ENCODE results near the gene EPG5.
"Not testable (repeated sequence)": the region's sequence is repeated elsewhere in the genome, so short reads cannot be mapped to it uniquely, and the experiment has no call there.

Gene EPG5

GRCh38 chr18:45830917-45831316 is 136.2 kb downstream of the EPG5 start:
- TF ChIP-seq ZFX (IDR thresholded peaks at IDR 0.05) (no peak), CTCF (conservative IDR thresholded peaks at IDR 0.05) (no peak)
- H3K27ac ChIP-seq, result no peak overlapping the region

GRCh38 chr18:45829855-45830254 is 137.3 kb downstream of the EPG5 start:
- TF ChIP-seq ZFX (IDR thresholded peaks at IDR 0.05) (no peak), CTCF (conservative IDR thresholded peaks at IDR 0.05) (no peak)
- no peak overlapping the region for H3K27ac ChIP-seq

DNA sequence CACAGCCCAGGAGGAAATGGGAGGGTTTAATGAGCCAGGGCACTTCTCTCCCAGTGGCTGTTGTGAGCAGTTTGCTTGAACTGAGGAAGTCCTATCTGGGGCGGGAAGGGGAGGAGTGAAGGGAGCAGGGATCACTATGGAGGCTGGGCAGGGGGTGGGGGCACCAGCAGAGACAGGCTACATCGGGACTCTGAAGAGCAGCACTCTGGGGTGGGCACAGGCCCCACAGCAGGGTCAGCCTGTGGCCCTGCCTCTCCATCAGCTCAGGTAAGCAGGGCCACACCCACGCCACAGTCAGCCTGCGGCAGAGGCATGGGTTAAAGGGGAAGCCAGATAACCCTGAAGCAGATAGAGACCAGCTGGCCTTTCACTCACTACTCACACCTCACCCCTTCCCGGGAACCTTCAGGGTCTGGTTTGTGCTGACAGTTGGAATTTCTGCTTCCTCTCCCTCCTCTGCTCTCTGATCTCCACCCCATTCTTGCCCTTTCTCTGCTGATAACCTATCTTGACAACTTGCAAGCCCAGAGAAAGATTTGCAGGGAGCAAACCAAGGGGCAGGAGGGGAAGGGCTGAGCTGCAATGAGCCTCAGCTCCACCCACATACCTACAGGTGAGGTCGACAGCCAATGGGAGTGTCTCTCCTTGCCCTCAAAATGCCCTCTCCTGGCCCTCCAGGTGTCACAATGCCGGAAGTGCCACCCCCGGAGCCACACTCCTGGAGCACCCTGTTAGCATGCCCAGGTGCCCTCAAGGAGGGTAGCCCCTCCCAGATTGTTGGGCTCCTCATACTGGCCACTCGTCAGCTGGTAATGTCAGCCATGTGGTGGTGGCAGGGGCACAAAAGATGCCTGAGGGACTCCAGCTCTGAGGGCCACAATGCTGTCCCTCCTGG is 138.0 kb downstream of the EPG5 start:
- no peak overlapping the region for H3K27ac ChIP-seq
- TF ChIP-seq ZFX (IDR thresholded peaks at IDR 0.05), result no peak
- no peak for TF ChIP-seq CTCF (conservative IDR thresholded peaks at IDR 0.05)

DNA sequence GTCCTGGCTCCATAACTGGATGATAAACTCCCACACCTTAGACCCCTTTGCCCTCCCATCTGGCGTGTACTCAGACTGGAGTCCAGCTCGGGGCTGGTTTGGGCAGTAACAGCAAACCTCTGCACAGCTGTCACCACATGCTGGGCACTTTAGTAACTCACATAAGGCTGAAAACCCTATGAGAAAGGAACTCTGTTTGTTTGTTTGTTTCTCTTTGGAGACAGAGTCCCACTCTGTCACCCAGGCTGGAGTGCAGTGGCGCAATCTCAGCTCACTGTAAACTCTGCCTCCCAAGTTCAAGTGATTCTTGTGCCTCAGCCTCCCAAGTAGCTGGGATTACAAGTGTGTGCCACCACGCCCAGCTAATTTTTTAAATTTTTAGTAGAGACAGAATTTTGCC is 140.4 kb downstream of the EPG5 start:
- not testable (repeated sequence) for H3K27ac ChIP-seq

DNA sequence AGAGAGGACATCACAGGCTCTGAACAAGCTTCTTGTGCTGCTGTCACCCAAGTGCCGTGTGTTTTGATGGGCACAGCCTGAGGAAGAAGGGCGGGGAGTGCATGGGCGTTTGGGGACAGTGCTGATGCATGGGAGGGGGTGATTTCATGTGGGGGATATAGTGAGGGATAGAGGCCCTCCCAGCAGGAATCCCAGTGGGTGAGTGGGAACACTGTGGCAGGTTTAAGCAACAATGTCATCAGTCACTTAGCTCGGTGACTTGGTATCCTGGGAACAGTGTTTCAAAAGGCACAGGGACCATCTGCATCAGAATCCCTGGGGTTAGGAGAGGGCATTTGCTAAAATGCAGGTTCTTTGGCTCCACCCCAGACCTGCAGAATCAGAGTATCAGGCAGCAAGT is 141.0 kb downstream of the EPG5 start:
- TF ChIP-seq CTCF (conservative IDR thresholded peaks at IDR 0.05), result no peak
- TF ChIP-seq ZFX (IDR thresholded peaks at IDR 0.05), result no peak
- no peak overlapping the region for H3K27ac ChIP-seq

DNA sequence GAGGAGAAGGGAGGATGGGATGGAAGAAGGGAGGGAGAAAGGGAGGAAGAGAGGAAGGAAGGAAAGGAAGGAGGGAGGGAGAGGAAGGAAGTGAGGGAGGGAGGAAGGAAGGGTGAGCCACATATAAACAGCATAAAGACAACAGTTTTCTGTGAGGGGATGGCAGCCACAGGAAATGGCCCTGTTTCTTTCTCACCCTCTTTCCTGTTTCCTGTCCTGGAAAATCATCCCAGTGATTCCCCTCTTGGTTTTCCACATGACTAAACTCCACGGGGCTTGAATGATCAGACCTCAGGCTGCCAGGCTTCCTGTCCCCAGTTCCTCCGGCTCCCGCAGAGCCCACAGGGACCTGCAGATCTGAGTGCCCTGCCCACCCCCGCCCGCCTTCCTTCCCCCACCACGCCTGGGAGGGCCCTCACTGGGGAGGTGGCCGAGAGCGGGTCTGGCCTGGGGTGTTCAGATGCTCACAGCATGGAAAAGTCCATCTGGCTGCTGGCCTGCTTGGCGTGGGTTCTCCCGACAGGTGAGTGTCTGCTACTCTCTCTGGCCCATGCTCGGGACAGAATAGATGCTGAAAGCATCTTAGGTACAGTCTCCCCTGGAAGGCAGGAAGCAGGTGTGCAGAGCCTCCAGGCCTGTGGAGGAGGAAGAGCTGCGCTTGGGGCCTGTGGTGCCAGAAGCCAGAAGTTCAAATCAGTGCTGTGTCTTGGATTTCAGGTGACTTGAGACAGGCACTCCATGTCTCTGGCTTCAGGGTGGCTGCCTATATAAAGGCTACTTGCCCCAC is 141.7 kb downstream of the EPG5 start, which contains the start of gene SIGLEC15:
Gene SIGLEC15, plus strand, starts transcription at position 418 of the 787 bp plus-strand sequence. Its CDS starts 54 bp downstream, at position 472.
- no peak within 1 kb of the TSS for H3K27ac ChIP-seq
- no peak for TF ChIP-seq ZFX (IDR thresholded peaks at IDR 0.05)
- no peak for TF ChIP-seq CTCF (conservative IDR thresholded peaks at IDR 0.05)

GRCh38 chr18:45821711-45822110 is 145.4 kb downstream of the EPG5 start:
- no peak overlapping the region for H3K27ac ChIP-seq
- TF ChIP-seq CTCF (conservative IDR thresholded peaks at IDR 0.05) (no peak), ZFX (IDR thresholded peaks at IDR 0.05) (no peak)

All from C4-2B (cell line).